Measurements from ENCODE around the gene TP53.
"Not testable (repeated sequence)": the region's sequence is repeated elsewhere in the genome, so short reads cannot be mapped to it uniquely, and the experiment has no call there.

Gene TP53

DNA sequence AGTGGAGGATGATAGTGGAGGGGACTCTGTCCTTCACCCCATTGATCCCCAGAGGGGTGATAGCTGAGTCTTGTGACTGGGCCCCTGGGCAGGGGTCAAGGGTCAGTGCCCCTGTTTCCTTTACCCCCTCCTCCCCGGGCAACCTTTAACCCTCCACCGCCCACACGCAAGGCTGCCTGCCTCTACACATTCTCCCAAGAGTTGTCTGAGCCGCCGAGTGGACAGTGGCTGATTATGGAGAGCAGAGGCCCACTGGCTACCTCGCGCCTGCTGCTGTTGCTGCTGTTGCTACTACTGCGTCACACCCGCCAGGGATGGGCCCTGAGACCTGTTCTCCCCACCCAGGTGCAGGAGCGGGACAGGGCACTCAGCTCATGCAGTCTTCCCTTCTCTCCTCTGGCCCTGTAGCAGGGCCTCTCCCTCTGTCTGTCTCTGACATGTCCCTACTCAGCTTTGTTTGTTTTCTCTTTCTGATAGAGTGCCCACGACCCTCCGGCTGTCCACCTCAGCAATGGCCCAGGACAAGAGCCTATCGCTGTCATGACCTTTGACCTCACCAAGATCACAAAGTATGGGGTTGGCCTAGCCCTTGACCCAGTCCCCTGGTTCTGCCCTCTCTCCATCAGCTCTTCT, 57.2 kb downstream of the TP53 start, which contains the start of gene SHBG:
Gene SHBG, plus strand, starts transcription at position 197 of the 633 bp plus-strand sequence. Its CDS starts 38 bp downstream, at position 235.
- no peak for DNase-seq

DNA sequence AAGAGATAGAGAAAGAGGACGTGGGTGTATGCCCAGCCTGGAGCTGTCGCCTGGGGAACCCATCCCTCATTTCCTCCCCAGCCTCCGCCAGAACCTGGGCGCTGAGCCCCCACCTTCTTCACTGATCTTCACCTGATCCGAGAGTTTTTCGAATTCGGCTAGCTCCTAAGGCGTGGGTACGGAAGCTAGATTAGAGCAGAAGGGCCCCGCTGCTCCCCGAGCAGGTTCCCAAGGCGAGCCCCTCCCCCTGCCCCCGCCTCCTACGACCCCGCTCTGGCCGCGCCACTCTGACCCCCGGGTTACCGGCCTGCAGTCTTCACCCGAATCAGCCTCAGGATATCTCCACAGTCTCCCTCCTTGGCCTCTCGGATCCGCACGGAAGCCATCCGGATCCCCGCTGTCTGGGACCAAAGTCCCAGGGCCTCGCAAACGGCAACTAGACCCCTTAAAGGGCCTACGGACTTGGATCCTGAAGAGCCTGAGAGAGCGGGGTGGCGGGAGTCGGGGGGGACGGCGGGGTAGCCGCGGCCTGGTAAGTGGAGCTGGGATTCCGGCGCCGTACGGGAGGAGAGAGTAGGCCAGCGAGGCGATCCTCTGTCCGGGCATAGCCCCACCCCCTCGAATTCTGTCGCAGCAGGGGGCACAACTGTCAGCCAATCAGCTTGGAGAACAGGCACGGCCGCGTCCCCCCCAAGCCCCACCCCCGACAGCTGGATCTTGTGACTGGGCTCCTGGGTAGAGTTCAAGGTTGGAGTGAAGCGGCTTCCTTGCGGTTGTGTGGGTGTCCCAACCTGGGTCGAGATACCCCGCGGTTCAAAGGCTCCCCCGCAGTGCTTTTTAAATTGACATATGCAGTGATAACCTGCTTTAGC, 59.8 kb downstream of the TP53 start, which contains the start of gene SAT2:
Gene SAT2, minus strand, starts transcription at position 572 of the 872 bp plus-strand sequence. Its CDS starts 186 bp downstream, at position 386.
- peak; percentile 34 for DNase-seq

DNA sequence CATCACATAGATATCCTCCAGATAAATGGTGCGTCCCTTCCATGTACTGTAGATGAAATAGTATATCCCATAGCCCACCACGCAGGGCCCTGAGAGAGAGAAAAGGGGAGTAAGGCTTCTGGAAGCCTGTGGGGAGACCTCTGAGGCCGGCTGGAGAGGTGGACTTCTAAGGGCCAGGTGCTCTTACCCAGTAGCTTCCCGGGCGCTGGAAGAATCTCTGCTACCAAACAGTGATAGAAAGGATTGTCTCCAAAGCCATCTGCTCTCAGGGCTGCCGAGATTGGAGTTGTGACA, 60.4 kb downstream of the TP53 start:
- DNase-seq, result no peak

DNA sequence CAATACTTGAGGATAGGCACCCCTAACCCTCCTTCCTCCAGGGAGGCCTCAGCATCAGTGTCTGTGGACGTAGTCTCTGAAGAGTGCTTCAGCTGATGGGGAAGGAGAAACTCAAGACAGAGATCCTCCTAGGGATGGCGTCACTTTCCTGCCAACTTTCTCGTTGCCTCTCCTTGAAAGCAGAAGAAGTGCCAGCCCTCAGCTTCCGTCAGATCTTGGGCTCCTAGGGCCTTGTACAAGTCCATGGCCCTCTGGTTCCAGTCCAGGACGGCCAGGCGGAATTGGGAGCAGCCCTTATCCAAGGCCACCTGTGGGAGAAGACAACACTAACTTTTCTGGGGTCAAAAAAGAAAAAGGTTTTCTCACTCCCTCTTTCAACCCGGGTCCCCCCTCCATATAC, 61.0 kb downstream of the TP53 start:
- no peak for DNase-seq

DNA sequence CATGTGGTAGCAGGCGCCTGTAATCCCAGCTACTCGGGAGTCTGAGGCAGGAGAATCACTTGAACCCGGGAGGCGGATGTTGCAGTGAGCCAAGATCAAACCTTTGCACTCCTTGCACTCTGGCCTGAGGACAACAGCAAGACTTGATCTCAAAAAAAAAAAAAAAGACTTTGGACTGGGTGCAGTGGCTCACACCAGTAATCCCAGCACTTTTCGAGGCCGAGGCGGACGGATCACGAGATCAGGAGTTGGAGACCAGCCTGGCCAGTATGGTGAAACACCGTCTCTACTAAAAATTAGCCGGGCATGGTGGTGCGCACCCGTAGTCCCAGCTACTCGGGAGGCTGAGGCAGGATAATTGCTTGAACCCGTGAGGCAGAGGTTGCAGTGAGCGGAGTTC, 61.5 kb downstream of the TP53 start:
- DNase-seq, result not testable (repeated sequence)

DNA sequence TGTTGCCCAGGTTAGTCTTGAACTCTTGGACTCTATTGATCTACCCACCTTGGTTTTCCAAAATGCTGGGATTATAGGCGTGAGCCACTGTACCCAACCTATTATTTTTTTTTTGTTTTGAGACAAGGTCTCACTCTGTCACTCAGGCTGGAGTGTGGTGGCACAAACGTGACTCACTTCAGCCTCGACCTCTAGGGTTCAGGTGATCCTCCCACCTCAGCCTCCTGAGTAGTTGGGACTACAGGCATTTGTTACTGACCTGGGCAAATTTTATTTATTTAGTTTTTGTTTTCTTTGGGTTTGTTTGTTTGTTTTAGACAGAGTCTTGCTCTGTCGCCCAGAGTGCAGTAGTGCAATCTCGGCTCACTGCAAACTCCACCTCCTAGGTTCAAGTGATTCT, 63.6 kb downstream of the TP53 start:
- no peak for DNase-seq

DNA sequence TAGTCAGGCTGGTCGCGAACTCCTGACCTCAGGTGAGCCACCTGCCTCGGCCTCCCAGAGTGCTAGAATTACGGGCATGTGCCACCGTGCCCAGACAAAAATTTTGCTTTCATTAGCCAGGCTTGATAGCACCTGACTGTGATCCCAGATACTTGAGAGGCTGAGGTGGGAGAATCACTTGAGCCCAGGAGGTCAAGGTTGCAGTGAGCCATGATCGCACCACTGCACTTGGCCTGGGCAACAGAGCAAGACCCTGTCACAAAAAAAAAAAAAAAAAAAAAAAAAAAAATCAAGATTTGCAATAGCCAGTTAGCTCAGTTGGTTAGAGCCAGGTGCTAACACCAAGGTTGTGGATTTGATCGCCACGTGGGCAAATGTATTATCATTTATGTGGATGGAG, 66.5 kb downstream of the TP53 start:
- no peak for DNase-seq

DNA sequence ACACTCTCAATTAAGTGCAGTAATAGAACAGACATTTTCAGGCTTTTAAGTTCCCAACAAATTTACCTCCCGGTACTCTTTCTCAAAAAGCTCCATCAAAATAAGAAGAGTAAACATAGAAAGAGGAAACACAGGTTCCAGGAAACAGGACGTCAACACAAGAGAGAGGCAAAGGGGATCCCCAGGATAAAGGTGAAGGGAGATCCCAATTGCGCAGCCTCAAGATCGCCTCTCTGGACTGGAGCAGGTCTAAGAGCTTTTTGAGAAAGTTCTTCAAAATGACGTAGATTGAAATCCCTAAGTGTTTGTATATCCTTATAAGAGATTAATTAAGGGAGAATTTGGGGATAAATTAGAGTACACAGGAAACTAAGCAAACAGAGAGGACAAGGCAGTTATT, 68.7 kb downstream of the TP53 start:
- DNase-seq, result no peak
